ENCODE data around the gene FAM151A.

DNA sequence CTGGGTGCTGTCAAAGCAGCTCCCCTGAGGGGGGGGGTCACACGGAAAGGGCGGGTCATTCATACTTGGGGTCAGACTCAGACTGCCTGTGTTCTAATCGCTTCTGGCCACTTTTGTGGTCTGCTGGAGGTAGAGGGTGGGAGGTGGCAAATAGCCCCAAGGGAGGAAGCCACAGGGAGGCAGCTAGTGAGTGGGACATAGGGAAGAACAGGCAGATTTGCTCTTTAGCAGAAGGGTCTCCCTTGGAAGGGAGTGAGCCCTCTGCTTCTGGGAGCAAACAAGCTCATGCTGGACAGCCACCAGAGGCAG lies 50.8 kb downstream of the FAM151A start:
- TF ChIP-seq POLR2A (IDR thresholded peaks at IDR 0.05; ENCODE audit: low read depth) (no peak), POLR2AphosphoS5 (IDR thresholded peaks at IDR 0.05) (no peak), EP300 (IDR thresholded peaks at IDR 0.05) (no peak)
- TF ChIP-seq, protein P1, sequence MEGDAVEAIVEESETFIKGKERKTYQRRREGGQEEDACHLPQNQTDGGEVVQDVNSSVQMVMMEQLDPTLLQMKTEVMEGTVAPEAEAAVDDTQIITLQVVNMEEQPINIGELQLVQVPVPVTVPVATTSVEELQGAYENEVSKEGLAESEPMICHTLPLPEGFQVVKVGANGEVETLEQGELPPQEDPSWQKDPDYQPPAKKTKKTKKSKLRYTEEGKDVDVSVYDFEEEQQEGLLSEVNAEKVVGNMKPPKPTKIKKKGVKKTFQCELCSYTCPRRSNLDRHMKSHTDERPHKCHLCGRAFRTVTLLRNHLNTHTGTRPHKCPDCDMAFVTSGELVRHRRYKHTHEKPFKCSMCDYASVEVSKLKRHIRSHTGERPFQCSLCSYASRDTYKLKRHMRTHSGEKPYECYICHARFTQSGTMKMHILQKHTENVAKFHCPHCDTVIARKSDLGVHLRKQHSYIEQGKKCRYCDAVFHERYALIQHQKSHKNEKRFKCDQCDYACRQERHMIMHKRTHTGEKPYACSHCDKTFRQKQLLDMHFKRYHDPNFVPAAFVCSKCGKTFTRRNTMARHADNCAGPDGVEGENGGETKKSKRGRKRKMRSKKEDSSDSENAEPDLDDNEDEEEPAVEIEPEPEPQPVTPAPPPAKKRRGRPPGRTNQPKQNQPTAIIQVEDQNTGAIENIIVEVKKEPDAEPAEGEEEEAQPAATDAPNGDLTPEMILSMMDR (IDR thresholded peaks at IDR 0.05): no peak
